PFSK-1 (cell line): ENCODE measurements around the gene TOGARAM1.

Experiments
- FOXP2 ChIP-seq: optimal IDR thresholded peaks from 2 replicates; pipeline ENCODE3; 2011; ENCODE audit warnings: borderline replicate concordance, control low read depth, inconsistent platforms; ENCODE audit not compliant: insufficient read depth; ENCODE audit errors: extremely low read length, extremely low read depth
- POLR2AphosphoS5 ChIP-seq: IDR thresholded peaks from 2 replicates; pipeline ENCODE4 v1.6.1; 2012; ENCODE audit warnings: low read depth, mild to moderate bottlenecking, control low read depth, low read length, moderate library complexity
- REST ChIP-seq, 2 experiments: IDR thresholded peaks; 2 replicates each; pipeline versions ENCODE4 v1.6.1 to v1.8.0; 2011 to 2012; ENCODE audit warnings: low read depth in 2 of 2, low read length in 2 of 2, control low read depth in 1 of 2, inconsistent platforms in 1 of 2, mild to moderate bottlenecking in 1 of 2, moderate library complexity in 1 of 2; ENCODE audit not compliant: insufficient read depth in 1 of 2
- SIN3A ChIP-seq: IDR thresholded peaks from 2 replicates; pipeline ENCODE4 v1.6.1; 2012; ENCODE audit warnings: mild to moderate bottlenecking, low read length, moderate library complexity, borderline replicate concordance; ENCODE audit not compliant: insufficient read depth
- TAF1 ChIP-seq: IDR thresholded peaks from 2 replicates; pipeline ENCODE4 v1.6.1; 2012; ENCODE audit warnings: low read length, control low read depth, borderline replicate concordance; ENCODE audit not compliant: insufficient read depth

- no peak for TF ChIP-seq REST (IDR thresholded peaks at IDR 0.05; ENCODE audit: insufficient read depth in 1 of 2, low read depth in 2 of 2, low read length in 2 of 2)
- no peak for TF ChIP-seq SIN3A
- no peak for TF ChIP-seq TAF1
- TF ChIP-seq POLR2AphosphoS5, result no peak
- TF ChIP-seq FOXP2, result no peak
Observed at GRCh38 chr14:45103806-45104205, 141.8 kb downstream of the TOGARAM1 start.
